Caco-2 (cell line): ENCODE results near the gene TRAPPC11. TPM values are rescaled to one million over a fixed set of nuclear protein-coding genes. Genes with fewer than 3 reads are reported as not detected.
A peak's percentile ranks its signal among the peaks of the same experiment; 100 is the strongest.

Experiments
- BruUV-seq: library from RNA; stranded (reverse); fragments of 400-500 nt; replicated peaks from 2 replicates; lab custom pipeline; 2021; lab: Mats Ljungman, UMichigan
- CTCF ChIA-PET: fragments of 300-600 bp; sonication (Branson Sonifier 250); formaldehyde crosslinking; loops from one replicate; lab custom pipeline; 2022; ENCODE audit warnings: antibody characterized with exemption; lab: Charles Lee
- POLR2A ChIA-PET: fragments of 300-600 bp; sonication (Branson Sonifier 250); formaldehyde crosslinking; loops from one replicate; lab custom pipeline; 2022; ENCODE audit warnings: antibody characterized with exemption; lab: Charles Lee
- DNase-seq, 2 experiments: peaks; one replicate each; pipeline versions ENCODE4 v3.0.0 to v3.0.0-alpha.2; 2020 to 2022
- H3K27me3 ChIP-seq: replicated peaks from 2 replicates; pipeline ENCODE4 v1.6.0; 2011; ENCODE audit warnings: low read length; ENCODE audit not compliant: control insufficient read depth, insufficient read depth
- H3K36me3 ChIP-seq: 2 replicates; pipeline ENCODE4 v1.5.1; 2011; ENCODE audit warnings: low read length; ENCODE audit not compliant: control insufficient read depth, insufficient read depth
- H3K4me1 ChIP-seq: fragments of 250-450 bp; sonication (Bioruptor Pico); 2 replicates; pipeline ENCODE4 v1.5.1; 2020; ENCODE audit warnings: mild to moderate bottlenecking
- H3K4me3 ChIP-seq: 2 replicates; pipeline ENCODE4 v1.5.1; 2011; ENCODE audit warnings: low read depth, mild to moderate bottlenecking, control low read depth, low read length
- H3K9me3 ChIP-seq: fragments of 250-450 bp; sonication (Bioruptor Pico); 2 replicates; pipeline ENCODE4 v1.5.1; 2020; ENCODE audit warnings: mild to moderate bottlenecking, moderate library complexity
- H3K27ac Mint-ChIP-seq: one replicate; pipeline ENCODE4 v1.8.0; 2022; ENCODE audit warnings: mixed read lengths; ENCODE audit not compliant: unreplicated experiment
- H3K27me3 Mint-ChIP-seq: one replicate; pipeline ENCODE4 v1.8.0; 2022; ENCODE audit warnings: mixed read lengths; ENCODE audit not compliant: insufficient read depth, unreplicated experiment
- H3K36me3 Mint-ChIP-seq: one replicate; pipeline ENCODE4 v1.8.0; 2022; ENCODE audit warnings: mild to moderate bottlenecking, mixed read lengths; ENCODE audit not compliant: insufficient read depth, unreplicated experiment
- H3K4me1 Mint-ChIP-seq: one replicate; pipeline ENCODE4 v1.8.0; 2022; ENCODE audit warnings: low read depth, mixed read lengths; ENCODE audit not compliant: unreplicated experiment
- H3K4me3 Mint-ChIP-seq: one replicate; pipeline ENCODE4 v1.8.0; 2022; ENCODE audit warnings: mild to moderate bottlenecking, moderate library complexity, mixed read lengths; ENCODE audit not compliant: unreplicated experiment
- H3K9me3 Mint-ChIP-seq: one replicate; pipeline ENCODE4 v1.8.0; 2022; ENCODE audit warnings: mixed read lengths; ENCODE audit not compliant: unreplicated experiment
- intact Hi-C: fragments of 100-400 bp; cut with micrococcal nuclease; formaldehyde crosslinking; loops from one replicate; pipeline ENCODE4 v1.10.0; 2022; ENCODE audit not compliant: unreplicated experiment
- total RNA-seq: library from RNA; stranded (reverse); gene quantifications from 2 replicates; pipeline ENCODE4 v1.2.3, GENCODE V29; 2022
- TF ChIP-seq, protein P1 (sequence below), 2 experiments: fragments of 200-600 bp in 1 of 2; IDR thresholded peaks; 1 replicate in 1 of 2; 2 replicates in 1 of 2; pipeline versions ENCODE4 v1.5.1 to v1.8.0; 2011 to 2022; ENCODE audit warnings: antibody characterized with exemption in 1 of 2, control low read depth in 1 of 2, inconsistent platforms in 1 of 2, low read depth in 1 of 2, low read length in 1 of 2, mild to moderate bottlenecking in 1 of 2, moderate library complexity in 1 of 2; ENCODE audit not compliant: insufficient read depth in 1 of 2, severe bottlenecking in 1 of 2, unreplicated experiment in 1 of 2

The TRAPPC11 gene
- total RNA-seq, 1 experiment from 2014 or later, result 25.7 TPM

DNA sequence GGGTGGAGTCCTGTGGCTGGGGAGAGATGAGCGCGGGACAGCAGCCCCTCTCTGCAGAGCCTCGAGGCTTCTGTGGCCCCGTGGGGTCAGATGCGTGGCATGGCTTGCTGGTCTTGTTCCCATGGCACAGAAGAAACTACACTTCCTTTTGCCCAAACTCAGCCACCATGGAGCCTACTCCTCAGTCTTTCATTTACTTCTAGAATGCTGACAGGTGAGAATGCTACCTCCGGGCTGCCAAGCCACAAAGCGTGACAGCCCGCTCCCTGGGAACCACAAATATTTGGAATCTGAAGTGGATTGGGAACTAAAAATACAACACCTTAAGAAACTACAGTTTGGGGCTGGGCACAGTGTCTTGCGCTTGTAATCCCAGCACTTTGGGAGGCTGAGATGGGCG, 98.0 kb downstream of the TRAPPC11 start:
- H3K36me3 ChIP-seq, result no peaks in the 10 kb centered on the region
- intact Hi-C loops, result no loop called here
- H3K27me3 ChIP-seq, result no peaks in the 10 kb centered on the region
- no peak overlapping the region for H3K4me3 Mint-ChIP-seq
- H3K27ac Mint-ChIP-seq, result no peak overlapping the region
- H3K9me3 Mint-ChIP-seq, result no peaks in the 10 kb centered on the region
- no peaks in the 10 kb centered on the region for H3K36me3 Mint-ChIP-seq
- ChIA-PET CTCF (no interaction called here), POLR2A (no interaction called here)
- TF ChIP-seq, protein P1, sequence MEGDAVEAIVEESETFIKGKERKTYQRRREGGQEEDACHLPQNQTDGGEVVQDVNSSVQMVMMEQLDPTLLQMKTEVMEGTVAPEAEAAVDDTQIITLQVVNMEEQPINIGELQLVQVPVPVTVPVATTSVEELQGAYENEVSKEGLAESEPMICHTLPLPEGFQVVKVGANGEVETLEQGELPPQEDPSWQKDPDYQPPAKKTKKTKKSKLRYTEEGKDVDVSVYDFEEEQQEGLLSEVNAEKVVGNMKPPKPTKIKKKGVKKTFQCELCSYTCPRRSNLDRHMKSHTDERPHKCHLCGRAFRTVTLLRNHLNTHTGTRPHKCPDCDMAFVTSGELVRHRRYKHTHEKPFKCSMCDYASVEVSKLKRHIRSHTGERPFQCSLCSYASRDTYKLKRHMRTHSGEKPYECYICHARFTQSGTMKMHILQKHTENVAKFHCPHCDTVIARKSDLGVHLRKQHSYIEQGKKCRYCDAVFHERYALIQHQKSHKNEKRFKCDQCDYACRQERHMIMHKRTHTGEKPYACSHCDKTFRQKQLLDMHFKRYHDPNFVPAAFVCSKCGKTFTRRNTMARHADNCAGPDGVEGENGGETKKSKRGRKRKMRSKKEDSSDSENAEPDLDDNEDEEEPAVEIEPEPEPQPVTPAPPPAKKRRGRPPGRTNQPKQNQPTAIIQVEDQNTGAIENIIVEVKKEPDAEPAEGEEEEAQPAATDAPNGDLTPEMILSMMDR (IDR thresholded peaks at IDR 0.05; ENCODE audit: insufficient read depth in 1 of 2, low read depth in 1 of 2, low read length in 1 of 2, severe bottlenecking in 1 of 2, unreplicated experiment in 1 of 2), result no peak
- H3K4me1 ChIP-seq, result peaks cover 12% of the 10 kb centered on the region
- no peaks in the 10 kb centered on the region for H3K27me3 Mint-ChIP-seq
- no TSS peak for BruUV-seq
- no peak for DNase-seq
- H3K4me1 Mint-ChIP-seq, result peaks cover 6% of the 10 kb centered on the region
- H3K9me3 ChIP-seq, result no peaks in the 10 kb centered on the region
- no peak overlapping the region for H3K4me3 ChIP-seq

DNA sequence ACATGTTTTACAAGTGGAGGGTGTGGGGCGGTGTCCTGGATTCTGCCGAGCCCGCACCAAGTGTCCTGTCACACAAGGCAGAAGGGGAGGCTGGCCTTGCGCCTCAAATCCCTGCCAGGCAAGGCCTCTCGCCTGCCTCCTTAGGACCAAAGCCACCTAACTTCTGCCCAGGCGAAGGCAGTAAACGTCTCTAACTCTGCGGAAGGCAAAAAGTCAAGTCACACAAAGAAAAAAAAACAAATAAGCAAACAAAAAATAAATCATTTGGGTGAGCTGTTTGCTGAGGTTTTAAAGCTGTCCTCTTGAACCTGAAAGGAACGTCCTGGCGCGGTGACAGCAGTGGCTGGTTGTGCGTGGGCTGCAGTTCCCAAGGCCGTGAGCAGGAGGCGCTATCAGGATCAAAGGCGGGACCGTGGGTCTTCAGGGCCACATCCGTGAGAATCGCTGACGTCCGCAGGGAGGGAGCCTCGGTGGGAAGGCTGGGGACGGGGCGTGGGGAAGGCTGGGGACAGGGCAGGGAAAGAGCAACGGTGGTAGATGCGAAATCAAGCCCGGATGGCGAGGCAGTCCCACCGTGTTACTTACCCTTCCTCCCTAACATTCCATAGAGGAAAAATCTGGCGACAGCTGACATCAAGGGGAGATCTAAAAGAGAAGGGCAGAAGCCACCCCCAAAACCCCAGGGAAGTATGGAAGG, 99.1 kb downstream of the TRAPPC11 start:
- H3K27ac Mint-ChIP-seq, result no peak overlapping the region
- peaks cover 6% of the 10 kb centered on the region for H3K4me1 Mint-ChIP-seq
- intact Hi-C loops, result no loop called here
- Histone ChIP-seq H3K4me1 (peaks cover 12% of the 10 kb centered on the region), H3K4me3 (no peak overlapping the region), H3K27me3 (no peaks in the 10 kb centered on the region), H3K9me3 (no peaks in the 10 kb centered on the region), H3K36me3 (no peaks in the 10 kb centered on the region)
- H3K27me3 Mint-ChIP-seq, result no peaks in the 10 kb centered on the region
- ChIA-PET CTCF (no interaction called here), POLR2A (no interaction called here)
- BruUV-seq, result no TSS peak
- H3K36me3 Mint-ChIP-seq, result no peaks in the 10 kb centered on the region
- TF ChIP-seq, protein P1 (IDR thresholded peaks at IDR 0.05; ENCODE audit: insufficient read depth in 1 of 2, low read depth in 1 of 2, low read length in 1 of 2, severe bottlenecking in 1 of 2, unreplicated experiment in 1 of 2), result peak in 1 of 2 experiments; percentile 4
- H3K4me3 Mint-ChIP-seq, result no peak overlapping the region
- H3K9me3 Mint-ChIP-seq, result no peaks in the 10 kb centered on the region
- DNase-seq, result no peak

- no TSS peak for BruUV-seq
- H3K4me3 Mint-ChIP-seq, result no peak overlapping the region
Measured at GRCh38 chr4:183758758-183759447, 99.8 kb downstream of the TRAPPC11 start.

More at GRCh38 chr4:183758758-183759447, 99.8 kb downstream of the TRAPPC11 start:
- intact Hi-C loops, result no loop called here
- ChIA-PET POLR2A (no interaction called here), CTCF (no interaction called here)
- Histone ChIP-seq H3K4me1 (peaks cover 12% of the 10 kb centered on the region), H3K27me3 (no peaks in the 10 kb centered on the region), H3K9me3 (no peaks in the 10 kb centered on the region), H3K4me3 (no peak overlapping the region), H3K36me3 (no peaks in the 10 kb centered on the region)
- TF ChIP-seq, protein P1 (IDR thresholded peaks at IDR 0.05; ENCODE audit: insufficient read depth in 1 of 2, low read depth in 1 of 2, low read length in 1 of 2, severe bottlenecking in 1 of 2, unreplicated experiment in 1 of 2), result no peak
- Mint-ChIP-seq H3K9me3 (no peaks in the 10 kb centered on the region), H3K4me1 (peaks cover 6% of the 10 kb centered on the region), H3K36me3 (no peaks in the 10 kb centered on the region), H3K27ac (no peak overlapping the region), H3K27me3 (no peaks in the 10 kb centered on the region)
- DNase-seq, result no peak
